Sigmoid colon (tissue), 7 donors: ENCODE measurements around the gene GRB10. TPM values are rescaled to one million over a fixed set of nuclear protein-coding genes. Genes with fewer than 3 reads are reported as not detected.

ENCODE experiments used
- DNase-seq: peaks from one replicate; pipeline ENCODE4 v3.0.0-alpha.2; 2019
- H3K27ac ChIP-seq, 4 donors: fragments of 200-600 bp; sonication (generic); one replicate each; pipeline ENCODE4 v1.5.1; 2016 to 2019; ENCODE audit warnings: mild to moderate bottlenecking in 1 of 4
- H3K27me3 ChIP-seq, 3 donors: fragments of 200-600 bp; sonication (generic); one replicate each; pipeline ENCODE4 v1.5.1; 2019; ENCODE audit warnings: mild to moderate bottlenecking in 1 of 3
- H3K36me3 ChIP-seq, 4 donors: fragments of 200-600 bp; sonication (generic); one replicate each; pipeline ENCODE4 v1.5.1; 2016 to 2019
- H3K4me1 ChIP-seq, 4 donors: fragments of 200-600 bp; sonication (generic); one replicate each; pipeline ENCODE4 v1.5.1; 2017 to 2019
- H3K4me3 ChIP-seq, 4 donors: fragments of 200-600 bp; sonication (generic); one replicate each; pipeline ENCODE4 v1.5.1; 2017 to 2019; ENCODE audit warnings: mild to moderate bottlenecking in 2 of 4, moderate library complexity in 1 of 4
- H3K9me3 ChIP-seq, 4 donors: fragments of 200-600 bp in 3 of 4; sonication (generic) in 3 of 4; one replicate each; pipeline versions ENCODE4 v1.5.1 to v1.6.1; 2013 to 2019
- CTCF ChIP-seq, 4 experiments: fragments of 450-650 bp in 3 of 4; fragments of 200-600 bp in 1 of 4; IDR thresholded peaks; one replicate each; pipeline ENCODE4 v1.5.1; 2016 to 2019; ENCODE audit warnings: antibody characterized with exemption in 4 of 4, mild to moderate bottlenecking in 3 of 4, moderate library complexity in 2 of 4
- EP300 ChIP-seq, 4 donors: sonication (generic); formaldehyde crosslinking; IDR thresholded peaks; one replicate each; pipeline ENCODE4 v1.6.1; 2017; ENCODE audit warnings: antibody characterized with exemption in 4 of 4
- POLR2A ChIP-seq, 2 donors: fragments of 450-650 bp; IDR thresholded peaks; one replicate each; pipeline ENCODE4 v1.6.1; 2016; ENCODE audit warnings: antibody characterized with exemption in 2 of 2, mild to moderate bottlenecking in 2 of 2, moderate library complexity in 2 of 2
- POLR2AphosphoS5 ChIP-seq, 4 donors: sonication (generic); formaldehyde crosslinking; IDR thresholded peaks; one replicate each; pipeline ENCODE4 v1.6.1; 2017; ENCODE audit warnings: antibody characterized with exemption in 4 of 4
- WGBS, 2 donors: extraction: QIAGEN DNeasy Blood & Tissue Kit; methylation state at CpG; one replicate each; pipeline ENCODE4 v1.1.7; 2013; 5-methylcytosine and 5-hydroxymethylcytosine counted together
- intact Hi-C: fragments of 100-400 bp; cut with DNase I; formaldehyde crosslinking; loops from one replicate; pipeline ENCODE4 v1.15.1; 2023
- polyA plus RNA-seq, 3 donors: library from polyadenylated mRNA; stranded (reverse); fragments of 200-250 nt; gene quantifications; one replicate each; pipeline ENCODE4 v1.2.3, GENCODE V29; 2013
- total RNA-seq, 4 donors: library from RNA; depleted of rRNA; stranded (reverse); fragments of >200 nt; gene quantifications; one replicate each; pipeline ENCODE4 v1.1.0, GENCODE V29; 2016
- donor health status: healthy with polysubstance abuse.
- donor health status: Bipolar disorder and iron deficiency.
- donor health status: healthy.

GRB10 gene
- total and polyA plus RNA-seq, 7 donors, result 2.1 to 83.6 (median 49.2) TPM

GRCh38 chr7:50650057-50650664 is 132.5 kb downstream of the GRB10 start:
- intact Hi-C loops, result no loop called here
- Histone ChIP-seq H3K27me3 (no peaks in the 10 kb centered on the region), H3K27ac (no peak overlapping the region), H3K4me3 (no peak overlapping the region), H3K36me3 (no peaks in the 10 kb centered on the region), H3K4me1 (peaks cover 0 to 41% (median 34%) of the 10 kb centered on the region in 4 donors), H3K9me3 (no peaks in the 10 kb centered on the region)
- WGBS, 2 donors, result 89 to 92% methylated on average over 6 of the region's 6 CpGs
- TF ChIP-seq POLR2AphosphoS5 (IDR thresholded peaks at IDR 0.05) (no peak), POLR2A (IDR thresholded peaks at IDR 0.05) (no peak), EP300 (IDR thresholded peaks at IDR 0.05) (no peak), CTCF (IDR thresholded peaks at IDR 0.05) (no peak)
- DNase-seq, result no peak

- 96% methylated on average over 7 of the region's 7 CpGs for WGBS, 2 donors
- Histone ChIP-seq H3K4me1 (peaks cover 0 to 33% (median 26%) of the 10 kb centered on the region in 4 donors), H3K36me3 (no peaks in the 10 kb centered on the region), H3K4me3 (no peak overlapping the region), H3K27ac (no peak overlapping the region), H3K27me3 (no peaks in the 10 kb centered on the region), H3K9me3 (no peaks in the 10 kb centered on the region)
- TF ChIP-seq EP300 (IDR thresholded peaks at IDR 0.05), result no peak
- no peak for TF ChIP-seq POLR2A (IDR thresholded peaks at IDR 0.05)
- TF ChIP-seq POLR2AphosphoS5 (IDR thresholded peaks at IDR 0.05), result no peak
- no peak for TF ChIP-seq CTCF (IDR thresholded peaks at IDR 0.05)
- no peak for DNase-seq
- intact Hi-C loops, result no loop called here
Observed at GRCh38 chr7:50649259-50649885, 133.3 kb downstream of the GRB10 start.

- intact Hi-C loops, result no loop called here
- TF ChIP-seq POLR2A (IDR thresholded peaks at IDR 0.05) (no peak), EP300 (IDR thresholded peaks at IDR 0.05) (no peak), CTCF (IDR thresholded peaks at IDR 0.05) (no peak), POLR2AphosphoS5 (IDR thresholded peaks at IDR 0.05) (no peak)
- Histone ChIP-seq H3K4me3 (no peak overlapping the region), H3K36me3 (no peaks in the 10 kb centered on the region), H3K4me1 (peaks cover 0 to 26% (median 19%) of the 10 kb centered on the region in 4 donors), H3K27ac (no peak overlapping the region), H3K9me3 (no peaks in the 10 kb centered on the region), H3K27me3 (no peaks in the 10 kb centered on the region)
- no peak for DNase-seq
- WGBS, 2 donors, result 88 to 90% methylated on average over 8 of the region's 8 CpGs
Observed at GRCh38 chr7:50648570-50649169, 134.0 kb downstream of the GRB10 start.

GRCh38 chr7:50648076-50648475 is 134.6 kb downstream of the GRB10 start:
- Histone ChIP-seq H3K4me3 (no peak overlapping the region), H3K36me3 (no peaks in the 10 kb centered on the region), H3K4me1 (peaks cover 0 to 20% (median 13%) of the 10 kb centered on the region in 4 donors), H3K9me3 (no peaks in the 10 kb centered on the region), H3K27me3 (no peaks in the 10 kb centered on the region), H3K27ac (no peak overlapping the region)
- WGBS, 2 donors, result 94 to 96% methylated on average over 11 of the region's 11 CpGs
- TF ChIP-seq EP300 (IDR thresholded peaks at IDR 0.05), result no peak
- TF ChIP-seq POLR2AphosphoS5 (IDR thresholded peaks at IDR 0.05), result no peak
- TF ChIP-seq POLR2A (IDR thresholded peaks at IDR 0.05), result no peak
- TF ChIP-seq CTCF (IDR thresholded peaks at IDR 0.05), result no peak
- DNase-seq, result no peak
- intact Hi-C loops, result no loop called here
